Brain microvascular endothelial cell (primary cell): ENCODE measurements around the gene PGF.

Experiments
- DNase-seq: peaks from one replicate; pipeline ENCODE4 v3.0.0-alpha.2; 2020
- H3K27ac ChIP-seq: fragments of 250-450 bp; sonication (Bioruptor Pico); 2 replicates; pipeline ENCODE4 v1.5.1; 2020; ENCODE audit warnings: mild to moderate bottlenecking, moderate library complexity
- H3K27me3 ChIP-seq: fragments of 250-450 bp; sonication (Bioruptor Pico); replicated peaks from 2 replicates; pipeline ENCODE4 v1.5.1; 2020; ENCODE audit warnings: mild to moderate bottlenecking
- H3K36me3 ChIP-seq: fragments of 250-450 bp; sonication (Bioruptor Pico); replicated peaks from 2 replicates; pipeline ENCODE4 v1.5.1; 2020; ENCODE audit warnings: mild to moderate bottlenecking
- H3K4me3 ChIP-seq: 2 replicates; pipeline ENCODE4 v1.5.1; 2011; ENCODE audit warnings: low read depth, mild to moderate bottlenecking, control low read depth, low read length, moderate library complexity
- in situ Hi-C: cut with HindIII; loops from 2 replicates; pipeline ENCODE4 v1.10.0; 2017; ENCODE audit warnings: low sequenced_read_pairs, low pct_ligation_motif_present
- TF ChIP-seq, protein P1 (sequence below): IDR thresholded peaks from 2 replicates; pipeline ENCODE4 v1.5.1; 2011; ENCODE audit warnings: low read depth, mild to moderate bottlenecking, moderate library complexity, low read length, control low read depth, inconsistent platforms; ENCODE audit errors: missing control alignments

PGF gene

DNA sequence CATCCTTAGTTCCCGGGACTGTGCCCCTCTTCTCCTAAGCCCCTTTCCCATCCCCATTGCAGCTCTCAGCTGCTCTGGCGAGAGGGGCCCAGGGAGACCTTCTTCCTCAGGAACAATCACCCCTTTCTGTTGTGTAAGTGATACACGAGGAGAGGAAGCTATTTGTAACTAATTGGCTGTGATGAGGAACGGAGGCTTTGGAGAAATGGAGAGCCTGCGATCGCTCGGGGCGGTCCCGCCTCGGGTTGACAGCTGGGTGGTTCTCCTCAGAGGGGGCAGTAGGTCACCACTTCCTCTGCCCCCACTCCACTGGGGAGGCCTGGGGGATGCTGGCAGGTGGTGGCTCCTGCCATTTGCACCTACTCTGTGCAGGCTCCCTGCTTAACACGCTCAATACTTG, 6.6 kb upstream of the PGF start:
- H3K4me3 ChIP-seq = no peak overlapping the region
- H3K36me3 ChIP-seq = no peaks in the 10 kb centered on the region
- no peak overlapping the region for H3K27ac ChIP-seq
- H3K27me3 ChIP-seq = no peaks in the 10 kb centered on the region
- DNase-seq = no peak
- in situ Hi-C loops = no loop called here
- TF ChIP-seq, protein P1, sequence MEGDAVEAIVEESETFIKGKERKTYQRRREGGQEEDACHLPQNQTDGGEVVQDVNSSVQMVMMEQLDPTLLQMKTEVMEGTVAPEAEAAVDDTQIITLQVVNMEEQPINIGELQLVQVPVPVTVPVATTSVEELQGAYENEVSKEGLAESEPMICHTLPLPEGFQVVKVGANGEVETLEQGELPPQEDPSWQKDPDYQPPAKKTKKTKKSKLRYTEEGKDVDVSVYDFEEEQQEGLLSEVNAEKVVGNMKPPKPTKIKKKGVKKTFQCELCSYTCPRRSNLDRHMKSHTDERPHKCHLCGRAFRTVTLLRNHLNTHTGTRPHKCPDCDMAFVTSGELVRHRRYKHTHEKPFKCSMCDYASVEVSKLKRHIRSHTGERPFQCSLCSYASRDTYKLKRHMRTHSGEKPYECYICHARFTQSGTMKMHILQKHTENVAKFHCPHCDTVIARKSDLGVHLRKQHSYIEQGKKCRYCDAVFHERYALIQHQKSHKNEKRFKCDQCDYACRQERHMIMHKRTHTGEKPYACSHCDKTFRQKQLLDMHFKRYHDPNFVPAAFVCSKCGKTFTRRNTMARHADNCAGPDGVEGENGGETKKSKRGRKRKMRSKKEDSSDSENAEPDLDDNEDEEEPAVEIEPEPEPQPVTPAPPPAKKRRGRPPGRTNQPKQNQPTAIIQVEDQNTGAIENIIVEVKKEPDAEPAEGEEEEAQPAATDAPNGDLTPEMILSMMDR = no peak

DNA sequence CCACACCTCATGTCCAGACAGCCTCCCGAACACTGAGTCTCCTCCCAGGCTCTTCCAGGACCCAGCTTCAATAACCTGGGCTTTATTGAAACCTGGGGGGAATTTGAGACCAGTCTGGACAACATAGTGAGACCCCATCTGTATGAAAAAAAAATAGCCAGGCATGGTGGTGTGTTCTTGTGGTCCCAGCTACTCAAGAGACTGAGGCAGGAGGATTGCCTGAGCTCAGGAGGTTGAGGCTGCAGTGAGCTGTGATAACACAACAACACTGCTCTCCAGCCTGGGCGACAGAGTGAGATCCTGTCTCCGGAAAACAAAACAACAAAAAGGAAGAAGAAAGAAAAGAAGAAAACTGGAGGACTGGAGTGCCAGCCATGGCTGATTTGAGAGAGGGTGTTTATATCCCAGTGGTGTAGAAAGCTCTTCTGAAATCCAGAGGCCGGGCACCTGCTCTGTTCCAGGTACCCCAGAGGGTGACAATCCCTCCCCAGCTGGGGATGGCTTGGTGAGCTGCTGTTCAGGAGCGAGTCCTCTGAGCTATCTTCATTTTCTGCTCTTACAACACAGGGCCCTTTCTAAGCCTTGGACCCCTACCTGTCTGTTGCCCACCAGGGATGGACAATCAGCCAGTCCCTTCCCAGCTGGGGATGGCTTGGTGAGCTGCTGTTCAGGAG, 6.0 kb upstream of the PGF start:
- TF ChIP-seq, protein P1 = no peak
- no peaks in the 10 kb centered on the region for H3K27me3 ChIP-seq
- in situ Hi-C loops = no loop called here
- H3K4me3 ChIP-seq = no peak overlapping the region
- no peak for DNase-seq
- H3K27ac ChIP-seq = no peak overlapping the region
- H3K36me3 ChIP-seq = no peaks in the 10 kb centered on the region

DNA sequence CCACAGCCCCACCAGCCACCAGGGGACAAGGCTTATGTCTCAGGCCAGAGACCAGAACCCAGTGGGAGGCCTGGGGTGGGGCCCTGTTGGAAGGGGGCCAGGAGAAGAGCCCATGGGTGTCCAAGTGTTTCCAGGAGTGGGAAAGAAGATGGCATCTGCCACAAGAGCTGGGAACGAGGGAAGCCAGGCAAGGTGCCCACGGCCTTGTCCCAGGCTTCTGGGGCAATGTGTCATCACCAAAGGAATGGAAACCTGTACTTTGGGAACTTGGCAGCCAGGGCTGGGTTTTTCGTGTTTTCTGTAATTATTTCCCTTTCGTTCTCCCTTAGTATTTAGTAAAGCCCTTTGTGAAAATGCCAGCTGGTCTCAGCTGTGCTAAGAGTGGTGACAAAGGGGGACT, 5.3 kb upstream of the PGF start:
- no peaks in the 10 kb centered on the region for H3K36me3 ChIP-seq
- no peak for DNase-seq
- no peak overlapping the region for H3K27ac ChIP-seq
- TF ChIP-seq, protein P1 = no peak
- no peaks in the 10 kb centered on the region for H3K27me3 ChIP-seq
- in situ Hi-C loops = no loop called here
- no peak overlapping the region for H3K4me3 ChIP-seq

DNA sequence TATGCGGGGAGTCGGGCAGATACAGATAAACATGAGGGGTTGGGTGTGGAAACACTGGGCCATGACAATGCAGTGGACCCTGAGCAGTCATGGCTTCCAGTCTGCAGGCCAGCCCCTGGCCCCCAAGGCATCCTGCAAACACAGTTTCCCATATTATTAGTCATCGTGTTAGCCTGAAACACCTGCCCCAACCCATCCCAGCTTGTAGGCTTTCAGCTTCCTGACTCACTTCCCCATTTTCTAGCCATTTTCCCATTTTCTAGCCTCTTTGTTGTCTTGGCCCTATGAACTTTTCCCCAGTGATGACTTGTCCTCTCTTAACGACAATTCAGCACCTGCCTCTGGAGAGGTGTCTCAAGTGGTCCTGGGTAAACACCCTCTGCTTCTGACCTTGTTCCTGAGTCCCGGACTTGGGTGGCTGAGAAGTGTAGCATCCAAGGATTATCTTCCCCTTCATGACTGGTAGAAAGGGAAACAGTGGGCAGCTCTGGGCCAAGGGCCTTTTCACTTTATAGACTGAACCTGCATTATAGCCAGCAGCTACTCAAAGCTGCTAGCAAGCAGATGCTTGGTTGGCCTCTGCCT, 4.3 kb upstream of the PGF start:
- TF ChIP-seq, protein P1 = no peak
- no peaks in the 10 kb centered on the region for H3K27me3 ChIP-seq

DNA sequence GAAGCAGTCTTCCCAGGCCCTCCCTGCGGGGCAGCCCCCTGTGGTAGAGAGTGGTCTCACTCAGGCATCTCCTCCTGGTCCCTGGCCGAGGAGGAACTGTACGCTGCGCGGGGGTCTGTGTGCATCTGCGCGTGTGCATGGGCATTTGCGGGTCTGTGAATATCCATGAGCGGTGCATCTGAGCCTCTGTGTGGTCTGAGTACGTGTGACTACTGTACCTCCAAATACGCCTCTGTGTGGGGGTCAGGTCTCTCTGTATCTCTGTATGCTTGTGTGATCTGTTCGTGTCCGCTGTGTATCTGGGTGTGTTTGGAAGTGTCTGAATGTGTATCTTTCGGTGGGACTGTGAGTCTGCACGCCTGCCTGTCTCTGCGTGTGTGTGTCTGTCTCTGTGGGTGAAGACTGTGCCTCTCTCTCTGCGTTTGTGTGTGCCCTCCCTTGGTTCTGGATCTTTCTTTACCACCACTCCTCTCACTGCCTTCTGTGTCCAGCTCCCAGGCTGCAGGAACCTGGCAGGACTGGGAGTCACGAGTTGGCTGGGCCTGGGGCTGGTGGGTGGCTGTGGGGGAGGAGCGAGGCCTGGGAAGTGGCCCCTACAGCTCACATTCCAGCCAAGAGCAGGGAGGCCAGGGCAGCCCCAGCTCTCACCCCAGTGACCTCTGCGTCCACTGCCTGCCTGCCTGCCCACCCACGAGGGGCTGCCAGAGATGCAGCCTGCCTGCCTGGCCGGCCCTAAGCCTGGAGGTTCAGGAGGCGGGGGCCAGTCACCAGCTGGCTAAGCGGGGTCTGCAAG, 1.1 kb upstream of the PGF start:
- Histone ChIP-seq H3K4me3 (no peak overlapping the region), H3K36me3 (no peaks in the 10 kb centered on the region), H3K27ac (no peak overlapping the region), H3K27me3 (no peaks in the 10 kb centered on the region)
- in situ Hi-C loops = no loop called here
- DNase-seq = no peak
- TF ChIP-seq, protein P1 = no peak

More for the DNA sequence above, 4.3 kb upstream of the PGF start:
- Histone ChIP-seq H3K4me3 (no peak overlapping the region), H3K27ac (no peak overlapping the region), H3K36me3 (no peaks in the 10 kb centered on the region)
- in situ Hi-C loops = no loop called here
- no peak for DNase-seq
